T-cell (primary cell): ENCODE data around the gene AXIN2. TPM values are rescaled to one million over a fixed set of nuclear protein-coding genes. Genes with fewer than 3 reads are reported as not detected.

Experiments used
- ATAC-seq, 4 experiments: fragments of 200-7000 bp in 3 of 4; fragments of 150-1000 bp in 1 of 4; cut with Tn5 transposase; replicated peaks in 1 of 4; 1 replicate in 3 of 4; 2 replicates in 1 of 4; pipeline ENCODE4 v1.10.0; 2021; ENCODE audit warnings: moderate library complexity in 3 of 4, mild to moderate bottlenecking in 2 of 4, moderate number of reproducible peaks in 1 of 4
- CTCF ChIA-PET, 2 donors: fragments of 300-600 bp; sonication (Branson Sonifier 250); formaldehyde crosslinking; loops; one replicate each; lab custom pipeline; 2022; ENCODE audit warnings: antibody characterized with exemption in 2 of 2; lab: Charles Lee
- POLR2A ChIA-PET, 2 donors: fragments of 300-600 bp; sonication (Branson Sonifier 250); formaldehyde crosslinking; loops; one replicate each; lab custom pipeline; 2022; ENCODE audit warnings: antibody characterized with exemption in 2 of 2; lab: Charles Lee
- DNase-seq, 35 experiments: peaks; one replicate each; pipeline versions ENCODE4 v3.0.0 to v3.0.0-alpha.2; 2013 to 2023
- H3K27ac ChIP-seq: one replicate; pipeline ENCODE4 v1.5.1; 2013; ENCODE audit warnings: low read length
- H3K27me3 ChIP-seq, 2 experiments: replicated peaks in 1 of 2; 1 replicate in 1 of 2; 2 replicates in 1 of 2; pipeline versions ENCODE4 v1.6.1 to v1.7.0; 2013; ENCODE audit warnings: low read length in 1 of 2, mixed read lengths in 1 of 2; ENCODE audit not compliant: control insufficient read depth in 2 of 2, insufficient read depth in 2 of 2; ENCODE audit errors: extremely low read depth in 1 of 2
- H3K36me3 ChIP-seq, 2 donors: 1 replicate in 1 of 2; 2 replicates in 1 of 2; pipeline versions ENCODE4 v1.6.1 to v1.7.0; 2013; ENCODE audit warnings: low read length in 1 of 2; ENCODE audit not compliant: control insufficient read depth in 2 of 2, insufficient read depth in 1 of 2; ENCODE audit errors: extremely low read depth in 1 of 2
- H3K4me1 ChIP-seq, 2 experiments: 1 replicate in 1 of 2; 2 replicates in 1 of 2; pipeline versions ENCODE4 v1.6.1 to v1.7.0; 2013; ENCODE audit warnings: low read length in 2 of 2, mixed read lengths in 1 of 2; ENCODE audit not compliant: insufficient read depth in 2 of 2, control insufficient read depth in 1 of 2; ENCODE audit errors: extremely low read depth in 1 of 2
- H3K4me3 ChIP-seq, 2 donors: 1 replicate in 1 of 2; 2 replicates in 1 of 2; pipeline versions ENCODE4 v1.5.1 to v1.7.0; 2013; ENCODE audit warnings: mild to moderate bottlenecking in 2 of 2, low read length in 1 of 2, moderate library complexity in 1 of 2; ENCODE audit not compliant: control insufficient read depth in 1 of 2; ENCODE audit errors: extremely low read depth in 1 of 2
- H3K9me3 ChIP-seq: 2 replicates; pipeline ENCODE4 v1.7.0; 2013
- H3K27ac Mint-ChIP-seq, 2 donors: one replicate each; pipeline ENCODE4 v1.8.0; 2020 to 2021; ENCODE audit warnings: mild to moderate bottlenecking in 2 of 2, mixed read lengths in 2 of 2
- H3K27me3 Mint-ChIP-seq, 2 donors: one replicate each; pipeline ENCODE4 v1.8.0; 2021 to 2022; ENCODE audit warnings: mixed read lengths in 2 of 2
- H3K36me3 Mint-ChIP-seq: one replicate; pipeline ENCODE4 v1.8.0; 2021; ENCODE audit warnings: mixed read lengths
- H3K4me1 Mint-ChIP-seq, 3 donors: one replicate each; pipeline ENCODE4 v1.8.0; 2020 to 2022; ENCODE audit warnings: mixed read lengths in 3 of 3, mild to moderate bottlenecking in 1 of 3
- H3K4me3 Mint-ChIP-seq, 3 donors: one replicate each; pipeline ENCODE4 v1.8.0; 2020 to 2022; ENCODE audit warnings: mild to moderate bottlenecking in 3 of 3, mixed read lengths in 3 of 3, moderate library complexity in 3 of 3
- H3K9me3 Mint-ChIP-seq, 3 donors: one replicate each; pipeline ENCODE4 v1.8.0; 2020 to 2022; ENCODE audit warnings: mixed read lengths in 3 of 3
- WGBS: methylation state at CpG from one replicate; pipeline ENCODE4 v1.1.5; 2013; ENCODE audit warnings: missing lambda C conversion rate; ENCODE audit not compliant: insufficient coverage; 5-methylcytosine and 5-hydroxymethylcytosine counted together
- total RNA-seq, 35 experiments: library from RNA in 6 of 35; stranded (reverse) in 6 of 35; fragments of 120-200 nt in 1 of 35; gene quantifications; one replicate each; pipeline versions ENCODE4 v1.2.1 to v1.2.4 and lab custom pipeline; 2013 to 2026

The AXIN2 gene
- total RNA-seq, result 10 to 100 TPM; 35.8 to 44.9 (median 40.2) TPM
- total RNA-seq (2013), result 19.6 TPM
- 6.9 to 35.4 (median 21.4) reads per million in 29 experiments for total RNA-seq (lab: John Stamatoyannopoulos, UW)

- peak within 1 kb of the TSS in 2 of 3 donors; percentile 80 to 81 for H3K4me3 Mint-ChIP-seq
- ChIA-PET CTCF (interaction anchor here in 1 of 2 donors (0.6 kb wide), 1 partner anchor 25 kb away, joined by 5 read pairs; no protein-coding TSS in a partner anchor), POLR2A (no interaction called here)
These were observed at the start of gene AXIN2 for GRCh38 chr17:65561452-65562205. AXIN2 (minus strand) TSS chr17:65561648; CDS start chr17:65558620, 3,028 bp downstream.

GRCh38 chr17:65609749-65610148 is 48.3 kb upstream of the AXIN2 start:
- H3K27ac ChIP-seq, result no peak overlapping the region
- no peak overlapping the region for H3K4me3 ChIP-seq
- H3K9me3 Mint-ChIP-seq, result no peaks in the 10 kb centered on the region
- no peaks in the 10 kb centered on the region for H3K27me3 ChIP-seq
- H3K4me1 Mint-ChIP-seq, result no peaks in the 10 kb centered on the region
- no peaks in the 10 kb centered on the region for H3K36me3 ChIP-seq
- no peaks in the 10 kb centered on the region for H3K4me1 ChIP-seq
- ChIA-PET CTCF (no interaction called here), POLR2A (no interaction called here)
- no peaks in the 10 kb centered on the region for H3K27me3 Mint-ChIP-seq
- no peak for DNase-seq
- WGBS, result no CpG with 5 or more reads among the region's 2 CpGs
- ATAC-seq, result no peak
- no peak overlapping the region for H3K4me3 Mint-ChIP-seq
- no peak overlapping the region for H3K27ac Mint-ChIP-seq
- H3K36me3 Mint-ChIP-seq, result no peaks in the 10 kb centered on the region
- H3K9me3 ChIP-seq, result no peaks in the 10 kb centered on the region

More at GRCh38 chr17:65561452-65562205, at the start of gene AXIN2:
- H3K36me3 ChIP-seq, result no peaks in the 10 kb centered on the region
- ATAC-seq (peak; percentile 83 to 88 (median 83)), DNase-seq (peak; percentile 75 to 90 (median 85))
- 4% methylated on average over 35 of the region's 65 CpGs for WGBS
- H3K9me3 ChIP-seq, result no peaks in the 10 kb centered on the region
- no peaks in the 10 kb centered on the region for H3K9me3 Mint-ChIP-seq
- H3K27ac Mint-ChIP-seq, result peak within 1 kb of the TSS; percentile 81 to 86
- peak within 1 kb of the TSS; percentile 85 for H3K27ac ChIP-seq
- no peaks in the 10 kb centered on the region for H3K36me3 Mint-ChIP-seq
- H3K27me3 Mint-ChIP-seq, result peaks cover 0 to 3% of the 10 kb centered on the region in 2 donors
- peaks cover 27 to 45% (median 36%) of the 10 kb centered on the region in 3 donors for H3K4me1 Mint-ChIP-seq
- peak within 1 kb of the TSS; percentile 70 for H3K4me3 ChIP-seq
- peaks cover 21 to 30% of the 10 kb centered on the region in 2 experiments for H3K4me1 ChIP-seq
- H3K27me3 ChIP-seq, result peaks cover 0 to 14% of the 10 kb centered on the region in 2 experiments

GRCh38 chr17:65609286-65609685 is 47.8 kb upstream of the AXIN2 start:
- Mint-ChIP-seq H3K9me3 (no peaks in the 10 kb centered on the region), H3K27me3 (no peaks in the 10 kb centered on the region), H3K4me3 (no peak overlapping the region), H3K4me1 (no peaks in the 10 kb centered on the region), H3K36me3 (no peaks in the 10 kb centered on the region), H3K27ac (no peak overlapping the region)
- Histone ChIP-seq H3K9me3 (no peaks in the 10 kb centered on the region), H3K4me3 (no peak overlapping the region), H3K4me1 (no peaks in the 10 kb centered on the region), H3K36me3 (no peaks in the 10 kb centered on the region), H3K27me3 (no peaks in the 10 kb centered on the region), H3K27ac (no peak overlapping the region)
- WGBS, result 80% methylated on average over 1 of the region's 2 CpGs
- ATAC-seq (no peak), DNase-seq (no peak)
- ChIA-PET POLR2A (no interaction called here), CTCF (no interaction called here)

- Histone ChIP-seq H3K4me3 (no peak overlapping the region), H3K27me3 (peaks cover 0 to 3% of the 10 kb centered on the region in 2 experiments), H3K27ac (no peak overlapping the region), H3K4me1 (peaks cover 0 to 3% of the 10 kb centered on the region in 2 experiments), H3K36me3 (no peaks in the 10 kb centered on the region), H3K9me3 (no peaks in the 10 kb centered on the region)
- no peak for ATAC-seq
- Mint-ChIP-seq H3K4me1 (peaks cover 4 to 7% (median 6%) of the 10 kb centered on the region in 3 donors), H3K27ac (no peak overlapping the region), H3K36me3 (no peaks in the 10 kb centered on the region), H3K4me3 (no peak overlapping the region), H3K27me3 (peaks cover 0 to 4% of the 10 kb centered on the region in 2 donors), H3K9me3 (no peaks in the 10 kb centered on the region)
- WGBS, result 57% methylated on average over 4 of the region's 4 CpGs
- CTCF ChIA-PET, result interaction anchor here in 1 of 2 donors (0.6 kb wide), 1 partner anchor 433 kb away, joined by 3 read pairs; no protein-coding TSS in a partner anchor
- POLR2A ChIA-PET, result no interaction called here
- DNase-seq, result no peak
These were observed 42.6 kb upstream of the AXIN2 start for GRCh38 chr17:65604070-65604469.

GRCh38 chr17:65601881-65602280 is 40.4 kb upstream of the AXIN2 start:
- Histone ChIP-seq H3K4me3 (no peak overlapping the region), H3K27ac (no peak overlapping the region), H3K36me3 (no peaks in the 10 kb centered on the region), H3K4me1 (peaks cover 0 to 5% of the 10 kb centered on the region in 2 experiments), H3K27me3 (peaks cover 0 to 3% of the 10 kb centered on the region in 2 experiments), H3K9me3 (no peaks in the 10 kb centered on the region)
- Mint-ChIP-seq H3K4me3 (no peak overlapping the region), H3K27me3 (peaks cover 0 to 4% of the 10 kb centered on the region in 2 donors), H3K4me1 (peaks cover 4 to 7% (median 6%) of the 10 kb centered on the region in 3 donors), H3K9me3 (no peaks in the 10 kb centered on the region), H3K27ac (no peak overlapping the region), H3K36me3 (no peaks in the 10 kb centered on the region)
- ATAC-seq (no peak), DNase-seq (no peak)
- POLR2A ChIA-PET, result interaction anchor here (0.6 to 0.7 kb wide), 3 partner anchors 19 to 267 kb away, joined by 3 to 14 read pairs (median 8); no protein-coding TSS in a partner anchor
- no CpG with 5 or more reads among the region's 2 CpGs for WGBS
- CTCF ChIA-PET, result no interaction called here

- Mint-ChIP-seq H3K4me1 (peaks cover 4 to 7% (median 6%) of the 10 kb centered on the region in 3 donors), H3K4me3 (no peak overlapping the region), H3K27ac (no peak overlapping the region), H3K9me3 (no peaks in the 10 kb centered on the region), H3K27me3 (peaks cover 0 to 4% of the 10 kb centered on the region in 2 donors), H3K36me3 (no peaks in the 10 kb centered on the region)
- H3K27ac ChIP-seq, result no peak overlapping the region
- H3K36me3 ChIP-seq, result no peaks in the 10 kb centered on the region
- ATAC-seq (no peak), DNase-seq (no peak)
- no peak overlapping the region for H3K4me3 ChIP-seq
- 60% methylated on average over 1 of the region's 1 CpG for WGBS
- H3K9me3 ChIP-seq, result no peaks in the 10 kb centered on the region
- H3K27me3 ChIP-seq, result peaks cover 0 to 3% of the 10 kb centered on the region in 2 experiments
- ChIA-PET POLR2A (interaction anchor here in 1 of 2 donors (0.6 kb wide), 1 partner anchor 188 kb away, joined by 3 read pairs; no protein-coding TSS in a partner anchor), CTCF (no interaction called here)
- H3K4me1 ChIP-seq, result peaks cover 0 to 7% of the 10 kb centered on the region in 2 experiments
These were observed 39.7 kb upstream of the AXIN2 start for GRCh38 chr17:65601145-65601544.
